ENCODE data around the gene TULP4.

TULP4 gene

GRCh38 chr6:158353883-158354877 is 41.9 kb downstream of the TULP4 start:
- H4K20me1 ChIP-seq (ENCODE audit: insufficient read depth, low read length, poor library complexity, severe bottlenecking): peaks cover 2% of the 10 kb centered on the region
- H3K9me3 ChIP-seq (ENCODE audit: insufficient read depth, low read depth, low read length): no peaks in the 10 kb centered on the region
- no peaks in the 10 kb centered on the region for H3K79me2 ChIP-seq (ENCODE audit: insufficient read depth, low read length)
- no peaks in the 10 kb centered on the region for H3K27me3 ChIP-seq (ENCODE audit: insufficient read depth, low read length, poor library complexity, severe bottlenecking)
- no peak overlapping the region for H3K4me3 ChIP-seq (ENCODE audit: low read length, poor library complexity, severe bottlenecking)
- no peaks in the 10 kb centered on the region for H3F3A ChIP-seq (ENCODE audit: low read depth)
- no peak overlapping the region for H2AFZ ChIP-seq (ENCODE audit: low read length)
- TF ChIP-seq CTCF (conservative IDR thresholded peaks at IDR 0.05; ENCODE audit: low read length): no peak
- TF ChIP-seq EZH2phosphoT487 (IDR thresholded peaks at IDR 0.05; ENCODE audit: borderline replicate concordance): no peak
- H3K36me3 ChIP-seq (ENCODE audit: insufficient read depth, low read length): no peaks in the 10 kb centered on the region
- H3K4me1 ChIP-seq (ENCODE audit: insufficient read depth, low read length, poor library complexity, severe bottlenecking): no peaks in the 10 kb centered on the region
- H3K4me2 ChIP-seq (ENCODE audit: low read depth, low read length, poor library complexity, severe bottlenecking): no peak overlapping the region
- H3K9me2 ChIP-seq (replicated peaks; ENCODE audit: low read depth, low read length): no peaks in the 10 kb centered on the region
- no peak overlapping the region for H3K9ac ChIP-seq (ENCODE audit: low read depth, low read length, poor library complexity, severe bottlenecking)

GRCh38 chr6:158356586-158357546 is 44.6 kb downstream of the TULP4 start:
- H3F3A ChIP-seq (ENCODE audit: low read depth): no peaks in the 10 kb centered on the region
- H3K9me3 ChIP-seq (ENCODE audit: insufficient read depth, low read depth, low read length): no peaks in the 10 kb centered on the region
- H4K20me1 ChIP-seq (ENCODE audit: insufficient read depth, low read length, poor library complexity, severe bottlenecking): peaks cover 2% of the 10 kb centered on the region
- H3K4me3 ChIP-seq (ENCODE audit: low read length, poor library complexity, severe bottlenecking): no peak overlapping the region
- no peak overlapping the region for H3K4me2 ChIP-seq (ENCODE audit: low read depth, low read length, poor library complexity, severe bottlenecking)
- TF ChIP-seq CTCF (conservative IDR thresholded peaks at IDR 0.05; ENCODE audit: low read length): no peak
- TF ChIP-seq EZH2phosphoT487 (IDR thresholded peaks at IDR 0.05; ENCODE audit: borderline replicate concordance): no peak
- no peaks in the 10 kb centered on the region for H3K79me2 ChIP-seq (ENCODE audit: insufficient read depth, low read length)
- no peak overlapping the region for H3K9ac ChIP-seq (ENCODE audit: low read depth, low read length, poor library complexity, severe bottlenecking)
- H2AFZ ChIP-seq (ENCODE audit: low read length): no peak overlapping the region
- no peaks in the 10 kb centered on the region for H3K9me2 ChIP-seq (replicated peaks; ENCODE audit: low read depth, low read length)
- H3K36me3 ChIP-seq (ENCODE audit: insufficient read depth, low read length): no peaks in the 10 kb centered on the region
- no peaks in the 10 kb centered on the region for H3K27me3 ChIP-seq (ENCODE audit: insufficient read depth, low read length, poor library complexity, severe bottlenecking)
- H3K4me1 ChIP-seq (ENCODE audit: insufficient read depth, low read length, poor library complexity, severe bottlenecking): no peaks in the 10 kb centered on the region

GRCh38 chr6:158357570-158358216 is 45.4 kb downstream of the TULP4 start:
- Histone ChIP-seq H2AFZ (ENCODE audit: low read length) (no peak overlapping the region), H3K4me1 (ENCODE audit: insufficient read depth, low read length, poor library complexity, severe bottlenecking) (no peaks in the 10 kb centered on the region), H3K9ac (ENCODE audit: low read depth, low read length, poor library complexity, severe bottlenecking) (no peak overlapping the region), H3K36me3 (ENCODE audit: insufficient read depth, low read length) (no peaks in the 10 kb centered on the region), H3K79me2 (ENCODE audit: insufficient read depth, low read length) (no peaks in the 10 kb centered on the region), H3K9me3 (ENCODE audit: insufficient read depth, low read depth, low read length) (no peaks in the 10 kb centered on the region), H3F3A (ENCODE audit: low read depth) (no peaks in the 10 kb centered on the region), H3K4me2 (ENCODE audit: low read depth, low read length, poor library complexity, severe bottlenecking) (no peak overlapping the region), H3K9me2 (replicated peaks; ENCODE audit: low read depth, low read length) (no peaks in the 10 kb centered on the region), H3K27me3 (ENCODE audit: insufficient read depth, low read length, poor library complexity, severe bottlenecking) (no peaks in the 10 kb centered on the region), H3K4me3 (ENCODE audit: low read length, poor library complexity, severe bottlenecking) (no peak overlapping the region), H4K20me1 (ENCODE audit: insufficient read depth, low read length, poor library complexity, severe bottlenecking) (peaks cover 2% of the 10 kb centered on the region)
- TF ChIP-seq CTCF (conservative IDR thresholded peaks at IDR 0.05; ENCODE audit: low read length) (no peak), EZH2phosphoT487 (IDR thresholded peaks at IDR 0.05; ENCODE audit: borderline replicate concordance) (no peak)

Measured in Loucy (cell line).